Endothelial cell of umbilical vein (primary cell): ENCODE data around the gene SYT6.

ENCODE experiments used
- CTCF ChIP-seq, 2 donors: IDR thresholded peaks; 1 replicate in 1 of 2; 2 replicates in 1 of 2; pipeline ENCODE4 v1.5.1; 2011; ENCODE audit warnings: low read length in 2 of 2, mild to moderate bottlenecking in 2 of 2, moderate library complexity in 2 of 2, control low read depth in 1 of 2, inconsistent platforms in 1 of 2, low read depth in 1 of 2; ENCODE audit not compliant: insufficient read depth in 1 of 2; ENCODE audit errors: extremely low read depth in 1 of 2
- EZH2 ChIP-seq: IDR thresholded peaks from 2 replicates; pipeline ENCODE4 v1.6.1; 2012; ENCODE audit warnings: borderline replicate concordance, low read depth, mild to moderate bottlenecking, moderate library complexity, low read length, inconsistent platforms; ENCODE audit not compliant: severe bottlenecking

- no peak for TF ChIP-seq EZH2
- TF ChIP-seq CTCF (IDR thresholded peaks at IDR 0.05; ENCODE audit: extremely low read depth in 1 of 2, insufficient read depth in 1 of 2, low read depth in 1 of 2, low read length in 2 of 2), result no peak
Measured at GRCh38 chr1:114114185-114115094, 39.2 kb downstream of the SYT6 start.
